SK-N-MC (cell line): ENCODE data around the gene HNRNPF.

Experiments used
- EZH2 ChIP-seq: fragments of 200-600 bp; sonication (generic); IDR thresholded peaks from one replicate; pipeline ENCODE4 v1.6.1; 2017; ENCODE audit warnings: antibody characterized with exemption
- POLR2AphosphoS5 ChIP-seq: IDR thresholded peaks from 2 replicates; pipeline ENCODE4 v1.6.1; 2012; ENCODE audit warnings: mild to moderate bottlenecking, low read depth, low read length, borderline replicate concordance

DNA sequence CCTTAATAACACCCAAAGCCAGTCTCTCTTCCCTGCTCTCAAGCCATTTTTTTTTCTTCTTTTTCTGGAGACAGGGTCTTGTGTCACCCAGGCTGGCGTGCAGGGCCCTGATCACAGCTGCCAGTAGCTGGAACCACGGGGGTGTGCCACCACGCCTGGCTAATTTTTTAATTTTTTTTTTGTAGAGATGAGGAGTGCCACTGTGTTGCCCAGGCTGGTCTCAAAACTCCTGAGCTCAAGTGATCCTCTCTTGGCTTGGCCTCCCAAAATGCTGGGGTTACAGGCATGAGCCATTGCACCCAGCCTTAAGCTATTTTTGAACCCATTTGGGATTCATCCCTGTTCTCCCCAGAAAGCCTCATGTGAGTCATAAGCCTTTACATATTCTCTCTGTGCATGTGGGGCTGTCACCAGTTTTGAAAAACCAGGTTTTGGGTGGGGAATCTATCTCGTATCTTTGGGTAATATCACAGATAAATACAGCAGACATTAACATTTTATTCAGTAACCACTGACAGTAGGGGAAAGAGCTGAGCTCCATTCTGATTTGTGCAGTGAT is 43.4 kb upstream of the HNRNPF start:
- TF ChIP-seq EZH2 (no peak), POLR2AphosphoS5 (no peak)
